Parathyroid adenoma (tissue), 2 donors: Measurements from ENCODE around the gene AVPI1.

Experiments used
- H2AFZ ChIP-seq: fragments of 300-600 bp; sonication (generic); one replicate; pipeline ENCODE4 v1.7.0; 2017; ENCODE audit warnings: antibody characterized with exemption, mild to moderate bottlenecking
- H3K27ac ChIP-seq: fragments of 300-600 bp; sonication (generic); one replicate; pipeline ENCODE4 v1.7.0; 2017
- H3K27me3 ChIP-seq: fragments of 300-600 bp; sonication (generic); one replicate; pipeline ENCODE4 v1.7.0; 2017; ENCODE audit warnings: low read length; ENCODE audit not compliant: control insufficient read depth, insufficient read depth
- H3K36me3 ChIP-seq: fragments of 300-600 bp; sonication (generic); one replicate; pipeline ENCODE4 v1.7.0; 2017; ENCODE audit warnings: low read length; ENCODE audit not compliant: control insufficient read depth, insufficient read depth
- H3K4me1 ChIP-seq: fragments of 300-600 bp; sonication (generic); one replicate; pipeline ENCODE4 v1.7.0; 2017; ENCODE audit warnings: control low read depth
- H3K4me2 ChIP-seq: fragments of 300-600 bp; sonication (generic); one replicate; pipeline ENCODE4 v1.7.0; 2017; ENCODE audit warnings: low read length
- H3K4me3 ChIP-seq: fragments of 300-600 bp; sonication (generic); one replicate; pipeline ENCODE4 v1.7.0; 2017; ENCODE audit warnings: low read depth, low read length
- H3K79me2 ChIP-seq: fragments of 300-600 bp; sonication (generic); one replicate; pipeline ENCODE4 v1.7.0; 2017; ENCODE audit warnings: control low read depth
- H3K9ac ChIP-seq: fragments of 300-600 bp; sonication (generic); one replicate; pipeline ENCODE4 v1.7.0; 2017; ENCODE audit warnings: mild to moderate bottlenecking
- H3K9me3 ChIP-seq: fragments of 300-600 bp; sonication (generic); one replicate; pipeline ENCODE4 v1.7.0; 2017; ENCODE audit warnings: low read length; ENCODE audit not compliant: control insufficient read depth
- TF ChIP-seq, protein P1 (sequence below): fragments of 300-600 bp; sonication (generic); IDR thresholded peaks from one replicate; pipeline ENCODE4 v1.7.0; 2017; ENCODE audit warnings: antibody characterized with exemption, mild to moderate bottlenecking
- donor health status: primary hyperparathyroidism.

Gene AVPI1

DNA sequence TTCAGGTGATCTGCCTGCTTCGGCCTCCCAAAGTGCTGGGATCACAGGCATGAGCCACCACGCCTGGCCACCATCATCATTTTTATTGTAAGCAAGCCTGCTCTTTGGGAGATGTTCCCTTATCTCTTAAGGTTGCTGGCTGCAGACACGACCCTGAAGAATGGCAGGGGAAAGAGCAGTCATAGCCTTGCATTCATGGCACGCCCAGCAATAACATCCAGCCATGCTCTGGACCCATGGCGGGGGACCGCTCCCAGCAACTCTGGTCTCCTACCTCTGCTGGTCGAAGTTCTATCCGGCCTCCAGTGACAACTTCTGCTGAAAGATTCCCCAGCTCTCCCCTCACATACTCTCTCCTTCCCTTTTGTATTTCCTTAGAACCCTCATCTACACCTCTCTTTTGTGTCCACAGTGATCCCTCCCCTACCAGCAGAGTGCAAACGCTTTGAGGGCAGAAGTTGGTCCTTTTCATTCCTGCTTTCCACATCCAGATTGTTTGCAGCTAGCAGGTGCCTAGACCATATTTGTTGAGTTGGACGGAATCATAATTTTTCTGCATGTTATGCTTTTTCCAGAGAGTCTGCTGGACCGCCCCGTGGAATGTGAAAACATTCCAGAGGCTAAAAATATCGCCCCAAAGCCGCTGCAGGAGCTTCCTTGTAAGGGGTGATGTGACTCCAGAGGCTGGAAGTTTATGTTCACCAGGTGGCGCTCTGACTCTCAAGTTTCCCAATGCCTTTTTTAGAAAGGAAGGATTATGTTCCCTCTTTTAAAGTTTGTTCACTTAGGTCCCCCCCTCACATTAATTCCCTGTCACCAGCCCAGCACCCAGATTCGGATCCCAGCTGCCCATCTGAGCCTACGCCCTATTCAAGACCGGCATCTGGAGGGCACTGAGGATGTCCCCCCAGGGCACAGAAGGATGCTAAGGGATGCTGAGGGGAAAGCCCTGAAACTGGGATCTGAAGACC is 22.2 kb upstream of the AVPI1 start:
- H3K27ac ChIP-seq = no peak overlapping the region
- no peaks in the 10 kb centered on the region for H3K27me3 ChIP-seq
- no peak overlapping the region for H3K4me2 ChIP-seq
- TF ChIP-seq, protein P1, sequence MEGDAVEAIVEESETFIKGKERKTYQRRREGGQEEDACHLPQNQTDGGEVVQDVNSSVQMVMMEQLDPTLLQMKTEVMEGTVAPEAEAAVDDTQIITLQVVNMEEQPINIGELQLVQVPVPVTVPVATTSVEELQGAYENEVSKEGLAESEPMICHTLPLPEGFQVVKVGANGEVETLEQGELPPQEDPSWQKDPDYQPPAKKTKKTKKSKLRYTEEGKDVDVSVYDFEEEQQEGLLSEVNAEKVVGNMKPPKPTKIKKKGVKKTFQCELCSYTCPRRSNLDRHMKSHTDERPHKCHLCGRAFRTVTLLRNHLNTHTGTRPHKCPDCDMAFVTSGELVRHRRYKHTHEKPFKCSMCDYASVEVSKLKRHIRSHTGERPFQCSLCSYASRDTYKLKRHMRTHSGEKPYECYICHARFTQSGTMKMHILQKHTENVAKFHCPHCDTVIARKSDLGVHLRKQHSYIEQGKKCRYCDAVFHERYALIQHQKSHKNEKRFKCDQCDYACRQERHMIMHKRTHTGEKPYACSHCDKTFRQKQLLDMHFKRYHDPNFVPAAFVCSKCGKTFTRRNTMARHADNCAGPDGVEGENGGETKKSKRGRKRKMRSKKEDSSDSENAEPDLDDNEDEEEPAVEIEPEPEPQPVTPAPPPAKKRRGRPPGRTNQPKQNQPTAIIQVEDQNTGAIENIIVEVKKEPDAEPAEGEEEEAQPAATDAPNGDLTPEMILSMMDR = peak; percentile 74
- no peaks in the 10 kb centered on the region for H3K79me2 ChIP-seq
- H3K9ac ChIP-seq = no peak overlapping the region
- H3K9me3 ChIP-seq = no peaks in the 10 kb centered on the region
- no peaks in the 10 kb centered on the region for H3K4me1 ChIP-seq
- H2AFZ ChIP-seq = peak overlapping the region; percentile 16
- no peaks in the 10 kb centered on the region for H3K36me3 ChIP-seq
- no peak overlapping the region for H3K4me3 ChIP-seq

DNA sequence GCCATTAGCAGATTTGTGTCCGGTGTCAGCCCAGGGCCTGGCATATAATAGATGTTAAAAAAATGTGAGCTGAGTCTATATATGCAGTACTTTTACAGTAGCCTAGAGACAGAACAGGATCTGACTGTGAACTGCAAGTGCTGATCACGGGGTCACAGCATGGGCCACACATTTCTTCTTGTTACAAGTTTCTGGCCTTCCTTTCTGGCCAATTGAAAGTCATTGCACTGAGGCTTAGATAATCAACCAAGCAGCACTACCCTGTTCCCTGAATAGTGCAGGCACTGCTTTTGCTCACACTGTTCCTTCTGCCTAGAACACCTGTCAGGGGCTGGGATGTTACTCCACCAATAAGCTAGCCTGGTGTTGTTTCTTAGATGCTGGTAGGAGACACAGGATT is 21.1 kb upstream of the AVPI1 start:
- Histone ChIP-seq H3K79me2 (no peaks in the 10 kb centered on the region), H3K4me3 (no peak overlapping the region), H3K27ac (no peak overlapping the region), H2AFZ (no peak overlapping the region), H3K4me2 (no peak overlapping the region), H3K9me3 (no peaks in the 10 kb centered on the region), H3K36me3 (no peaks in the 10 kb centered on the region), H3K27me3 (no peaks in the 10 kb centered on the region), H3K9ac (no peak overlapping the region), H3K4me1 (no peaks in the 10 kb centered on the region)
- TF ChIP-seq, protein P1 = no peak

- no peaks in the 10 kb centered on the region for H3K27me3 ChIP-seq
- no peaks in the 10 kb centered on the region for H3K4me1 ChIP-seq
- TF ChIP-seq, protein P1 = no peak
- no peak overlapping the region for H3K9ac ChIP-seq
- no peak overlapping the region for H3K27ac ChIP-seq
- no peaks in the 10 kb centered on the region for H3K36me3 ChIP-seq
- no peaks in the 10 kb centered on the region for H3K79me2 ChIP-seq
- H3K9me3 ChIP-seq = no peaks in the 10 kb centered on the region
- H3K4me2 ChIP-seq = no peak overlapping the region
- H3K4me3 ChIP-seq = no peak overlapping the region
- no peak overlapping the region for H2AFZ ChIP-seq
These were observed 20.3 kb upstream of the AVPI1 start for GRCh38 chr10:97707134-97707861.

DNA sequence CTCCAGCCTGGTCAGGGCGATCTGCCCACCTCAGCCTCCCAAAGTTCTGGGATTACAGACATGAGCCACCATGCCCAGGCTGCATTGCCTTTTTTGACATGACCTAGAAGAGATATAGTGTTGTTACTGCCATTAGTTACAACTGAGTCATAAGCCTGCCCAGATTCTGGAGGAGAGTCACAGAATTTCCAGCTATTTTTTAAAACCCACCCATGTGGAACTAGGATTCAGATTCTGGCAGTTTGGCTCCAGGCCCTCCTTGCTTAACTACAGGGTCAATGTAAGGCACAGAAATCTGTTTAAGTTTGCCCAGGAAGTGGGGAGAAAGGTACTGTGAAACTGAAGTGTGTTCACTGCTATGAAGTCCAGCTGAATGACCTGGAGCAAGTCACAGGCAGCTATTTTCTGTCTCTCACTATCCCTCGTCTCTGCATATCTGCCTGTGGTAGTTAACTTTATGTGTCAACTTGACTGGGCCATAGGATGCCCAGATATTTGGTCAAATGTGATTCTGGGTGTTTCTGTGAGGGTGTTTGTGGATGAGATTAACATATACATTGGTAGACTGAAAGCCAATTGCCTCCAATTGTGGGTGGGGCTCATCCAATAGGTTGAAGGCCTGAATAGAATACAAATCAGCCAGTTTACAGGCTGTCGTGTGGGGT is 18.1 kb upstream of the AVPI1 start:
- no peaks in the 10 kb centered on the region for H3K36me3 ChIP-seq

More for the DNA sequence above, 18.1 kb upstream of the AVPI1 start:
- Histone ChIP-seq H3K4me3 (no peak overlapping the region), H3K27me3 (no peaks in the 10 kb centered on the region), H3K4me2 (no peak overlapping the region), H3K9me3 (no peaks in the 10 kb centered on the region), H2AFZ (no peak overlapping the region), H3K9ac (no peak overlapping the region), H3K27ac (no peak overlapping the region), H3K79me2 (no peaks in the 10 kb centered on the region), H3K4me1 (no peaks in the 10 kb centered on the region)
- TF ChIP-seq, protein P1 = no peak
